ENCODE results near the gene HOXD3.

HOXD3 gene

DNA sequence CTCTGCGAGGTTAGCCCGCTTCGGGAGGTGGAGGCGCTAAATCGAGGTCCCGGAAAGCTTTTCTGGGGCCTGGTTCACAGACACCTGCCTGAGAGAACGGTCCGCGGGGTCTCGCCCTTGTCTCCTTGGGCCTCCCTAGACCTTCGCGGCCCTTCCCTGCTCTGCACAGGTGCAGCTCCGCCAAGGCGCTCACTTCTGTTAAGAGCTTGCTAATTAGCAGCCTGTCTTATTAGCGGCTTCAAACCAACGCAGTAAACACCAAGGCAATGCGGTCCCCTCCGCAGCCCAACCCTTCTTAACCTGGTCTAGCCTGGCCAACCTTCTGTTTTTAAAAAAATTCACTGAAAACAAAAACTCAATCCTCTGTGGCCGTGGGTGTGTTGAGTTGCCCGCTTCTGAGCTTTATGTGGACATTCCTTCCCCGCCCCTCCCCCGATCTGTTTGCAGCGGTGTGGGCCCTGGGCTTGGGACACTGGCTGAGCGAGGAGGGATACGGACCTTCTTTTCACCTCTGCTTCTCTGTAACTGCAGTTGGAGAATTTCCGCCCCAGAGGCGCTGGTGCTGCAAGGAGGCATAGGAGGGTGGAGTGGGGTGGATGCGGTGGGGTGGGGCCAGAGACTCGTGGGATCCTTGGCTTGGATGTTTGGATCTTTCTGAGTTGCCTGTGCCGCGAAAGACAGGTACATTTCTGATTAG, 9.2 kb upstream of the HOXD3 start:
- no peaks in the 10 kb centered on the region for H3K9me3 ChIP-seq
- peaks cover 0 to 58% of the 10 kb centered on the region in 2 donors for H3K27me3 ChIP-seq
- TF ChIP-seq, protein P1, sequence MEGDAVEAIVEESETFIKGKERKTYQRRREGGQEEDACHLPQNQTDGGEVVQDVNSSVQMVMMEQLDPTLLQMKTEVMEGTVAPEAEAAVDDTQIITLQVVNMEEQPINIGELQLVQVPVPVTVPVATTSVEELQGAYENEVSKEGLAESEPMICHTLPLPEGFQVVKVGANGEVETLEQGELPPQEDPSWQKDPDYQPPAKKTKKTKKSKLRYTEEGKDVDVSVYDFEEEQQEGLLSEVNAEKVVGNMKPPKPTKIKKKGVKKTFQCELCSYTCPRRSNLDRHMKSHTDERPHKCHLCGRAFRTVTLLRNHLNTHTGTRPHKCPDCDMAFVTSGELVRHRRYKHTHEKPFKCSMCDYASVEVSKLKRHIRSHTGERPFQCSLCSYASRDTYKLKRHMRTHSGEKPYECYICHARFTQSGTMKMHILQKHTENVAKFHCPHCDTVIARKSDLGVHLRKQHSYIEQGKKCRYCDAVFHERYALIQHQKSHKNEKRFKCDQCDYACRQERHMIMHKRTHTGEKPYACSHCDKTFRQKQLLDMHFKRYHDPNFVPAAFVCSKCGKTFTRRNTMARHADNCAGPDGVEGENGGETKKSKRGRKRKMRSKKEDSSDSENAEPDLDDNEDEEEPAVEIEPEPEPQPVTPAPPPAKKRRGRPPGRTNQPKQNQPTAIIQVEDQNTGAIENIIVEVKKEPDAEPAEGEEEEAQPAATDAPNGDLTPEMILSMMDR (IDR thresholded peaks at IDR 0.05) = no peak
- peaks cover 5 to 21% (median 8%) of the 10 kb centered on the region in 3 donors for H3K36me3 ChIP-seq
- intact Hi-C loops (cut with DNase I; ENCODE audit: low total_unique reads) = no loop called here
- H3K4me3 ChIP-seq = no peak overlapping the region
- no peak for DNase-seq
- no peak overlapping the region for H3K27ac ChIP-seq
- H3K4me1 ChIP-seq = no peaks in the 10 kb centered on the region

- Histone ChIP-seq H3K4me3 (no peak overlapping the region), H3K27me3 (peaks cover 0 to 61% of the 10 kb centered on the region in 2 donors), H3K36me3 (peaks cover 8 to 30% (median 15%) of the 10 kb centered on the region in 3 donors), H3K27ac (no peak overlapping the region), H3K9me3 (no peaks in the 10 kb centered on the region), H3K4me1 (no peaks in the 10 kb centered on the region)
- TF ChIP-seq, protein P1 (IDR thresholded peaks at IDR 0.05) = no peak
- no peak for DNase-seq
- intact Hi-C loops (cut with DNase I; ENCODE audit: low total_unique reads) = no loop called here
Observed at GRCh38 chr2:176148751-176149421, 8.2 kb upstream of the HOXD3 start.

DNA sequence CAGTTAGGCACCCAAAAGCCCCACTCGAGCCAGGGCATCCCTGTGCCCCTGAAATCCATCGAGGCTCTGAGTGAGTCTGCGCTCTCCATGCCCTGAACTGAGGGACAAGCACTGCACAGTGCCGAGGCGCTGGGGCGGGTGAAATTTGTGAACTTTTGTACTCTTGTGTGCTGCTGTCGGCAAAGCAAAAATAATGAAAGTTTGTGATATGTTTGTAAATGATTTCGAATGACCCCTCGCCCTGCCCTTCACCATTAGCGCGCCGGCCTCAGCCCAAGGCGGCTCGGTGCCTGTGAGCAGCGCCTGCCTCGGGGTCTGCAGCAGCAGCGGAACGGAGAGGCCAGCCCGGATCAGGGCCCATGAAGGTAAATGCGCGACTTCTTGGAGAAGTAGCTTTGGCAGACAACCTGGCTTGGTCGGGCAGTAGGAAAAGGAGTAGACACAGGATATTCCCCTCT, 7.6 kb upstream of the HOXD3 start:
- Histone ChIP-seq H3K4me3 (no peak overlapping the region), H3K36me3 (peaks cover 8 to 31% (median 15%) of the 10 kb centered on the region in 3 donors), H3K4me1 (no peaks in the 10 kb centered on the region), H3K27me3 (peaks cover 0 to 62% of the 10 kb centered on the region in 2 donors), H3K9me3 (no peaks in the 10 kb centered on the region), H3K27ac (no peak overlapping the region)
- TF ChIP-seq, protein P1 (IDR thresholded peaks at IDR 0.05) = no peak
- intact Hi-C loops (cut with DNase I; ENCODE audit: low total_unique reads) = no loop called here
- no peak for DNase-seq

GRCh38 chr2:176149939-176150583, 7.0 kb upstream of the HOXD3 start:
- Histone ChIP-seq H3K27ac (no peak overlapping the region), H3K4me3 (no peak overlapping the region), H3K27me3 (peaks cover 0 to 66% of the 10 kb centered on the region in 2 donors), H3K36me3 (peaks cover 8 to 35% (median 15%) of the 10 kb centered on the region in 3 donors), H3K9me3 (no peaks in the 10 kb centered on the region), H3K4me1 (no peaks in the 10 kb centered on the region)
- TF ChIP-seq, protein P1 (IDR thresholded peaks at IDR 0.05) = no peak
- intact Hi-C loops (cut with DNase I; ENCODE audit: low total_unique reads) = loop anchor here (10.0 kb wide), 1 partner anchor 105 kb away; no protein-coding TSS in a partner anchor
- DNase-seq = no peak

DNA sequence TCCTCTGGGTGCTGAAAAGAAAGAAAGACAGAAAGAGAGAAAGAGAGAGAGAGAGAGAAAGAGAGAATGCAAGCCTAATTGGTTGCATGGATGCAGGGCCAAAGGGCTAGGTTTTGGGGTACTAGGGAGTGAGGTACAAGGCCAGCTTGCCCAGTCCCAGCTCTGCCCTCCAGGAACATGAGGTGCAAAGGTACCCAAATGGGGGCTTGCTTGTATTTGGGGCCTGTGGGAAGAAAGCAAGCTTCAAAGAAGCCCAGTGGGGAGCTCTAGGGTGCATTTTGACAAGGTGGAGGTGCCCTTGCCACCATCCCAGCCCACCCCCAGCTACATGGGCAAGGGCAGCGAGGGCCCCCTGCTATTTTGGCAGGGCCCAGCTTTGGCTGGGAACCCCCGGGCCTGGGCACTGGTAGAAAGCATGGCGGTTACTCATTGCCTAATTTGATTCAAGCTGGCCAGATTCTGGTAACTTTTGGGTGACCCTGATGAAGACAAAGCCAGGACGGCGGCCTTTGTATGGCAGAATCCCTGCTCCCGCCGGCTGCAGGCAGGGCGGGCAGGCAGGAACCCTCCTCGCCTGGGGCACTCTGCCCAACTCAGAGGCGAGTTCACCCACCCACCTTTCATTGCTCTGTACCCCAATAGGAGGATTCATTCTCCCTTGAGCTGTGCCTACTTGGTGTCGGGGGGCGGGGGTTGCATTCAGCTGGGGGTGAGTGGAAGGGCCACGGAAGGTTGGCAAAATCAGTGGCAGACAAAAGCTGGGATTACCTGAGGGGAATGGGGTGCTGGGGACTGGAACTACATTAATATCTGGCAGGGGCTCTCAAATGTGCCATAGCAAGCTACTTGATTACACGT, 6.3 kb upstream of the HOXD3 start:
- peaks cover 8 to 41% (median 15%) of the 10 kb centered on the region in 3 donors for H3K36me3 ChIP-seq
- no peak for DNase-seq
- H3K4me3 ChIP-seq = no peak overlapping the region
- intact Hi-C loops (cut with DNase I; ENCODE audit: low total_unique reads) = loop anchor here (10.0 kb wide), 1 partner anchor 104 kb away; no protein-coding TSS in a partner anchor
- H3K9me3 ChIP-seq = no peaks in the 10 kb centered on the region
- TF ChIP-seq, protein P1 (IDR thresholded peaks at IDR 0.05) = no peak
- peaks cover 0 to 64% of the 10 kb centered on the region in 2 donors for H3K27me3 ChIP-seq
- H3K4me1 ChIP-seq = no peaks in the 10 kb centered on the region
- no peak overlapping the region for H3K27ac ChIP-seq
